RPMI7951 (cell line): ENCODE results near the gene YBX3. TPM values are rescaled to one million over a fixed set of nuclear protein-coding genes. Genes with fewer than 3 reads are reported as not detected.

Experiments
- DNase-seq: peaks from one replicate; pipeline ENCODE4 v3.0.0-alpha.2; 2012; ENCODE audit warnings: low read depth
- total RNA-seq: library from RNA; depleted of rRNA; stranded (reverse); fragments of >200 nt; shearing (Covaris generic); gene quantifications from 2 replicates; pipeline ENCODE4 v1.2.3, GENCODE V29; 2014; rRNA removed

Gene YBX3
- total RNA-seq, 1 experiment from 2014 or later, result 44.9 TPM

DNA sequence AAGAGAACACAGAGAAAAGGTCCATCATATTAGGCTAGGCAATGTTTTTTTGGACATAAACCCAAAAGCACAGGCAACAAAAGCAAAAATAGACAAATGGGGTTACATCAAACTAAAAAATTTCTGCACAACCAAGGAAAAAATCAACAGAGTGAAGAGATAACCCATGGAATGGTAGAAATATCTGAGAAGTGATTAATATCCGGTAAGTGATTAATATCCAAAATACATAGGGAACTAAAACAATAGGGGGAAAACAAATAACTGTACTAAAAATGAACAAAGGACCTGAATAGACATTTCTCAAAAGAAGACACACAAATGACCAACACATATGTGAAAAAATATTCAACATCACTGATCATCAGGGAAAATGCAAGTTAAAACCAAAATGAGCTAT, 53.6 kb downstream of the YBX3 start:
- DNase-seq, result no peak

DNA sequence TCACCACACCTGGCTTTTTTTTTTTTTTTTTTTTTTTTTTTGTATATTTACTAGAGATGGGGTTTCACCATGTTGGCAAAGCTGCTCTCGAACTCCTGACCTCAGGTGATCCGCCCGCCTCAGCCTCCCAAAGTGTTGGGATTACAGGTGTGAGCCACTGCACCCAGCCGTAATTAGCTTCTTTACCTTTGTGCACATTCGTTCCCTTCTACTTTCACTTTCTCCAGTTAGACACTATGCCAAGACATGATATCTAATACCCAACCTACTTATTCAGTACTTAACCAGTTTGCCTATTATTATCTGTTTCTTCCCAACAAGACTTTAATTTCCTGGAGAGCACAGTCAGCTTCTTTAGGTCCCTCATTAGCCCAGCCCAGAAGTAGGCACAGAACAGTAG, 54.6 kb downstream of the YBX3 start:
- no peak for DNase-seq

DNA sequence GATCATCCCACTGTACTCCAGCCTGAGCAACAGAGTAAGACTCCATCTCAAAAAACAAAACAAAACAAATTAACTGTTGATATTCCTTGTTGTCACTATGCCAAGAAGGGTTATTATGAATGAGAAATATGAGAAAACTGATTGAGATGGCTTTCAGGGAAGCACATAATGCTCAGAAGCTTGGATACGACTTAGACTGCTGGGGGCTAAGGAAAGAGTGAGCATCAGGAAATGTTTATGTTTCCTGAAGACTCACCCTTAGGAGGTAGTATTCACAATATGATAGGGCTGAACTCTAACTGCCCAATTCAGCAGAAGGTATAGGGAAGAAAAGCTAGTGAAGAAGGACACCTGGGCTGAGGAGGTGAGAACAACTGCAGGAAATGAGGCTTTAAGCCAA, 55.5 kb downstream of the YBX3 start:
- DNase-seq, result no peak

DNA sequence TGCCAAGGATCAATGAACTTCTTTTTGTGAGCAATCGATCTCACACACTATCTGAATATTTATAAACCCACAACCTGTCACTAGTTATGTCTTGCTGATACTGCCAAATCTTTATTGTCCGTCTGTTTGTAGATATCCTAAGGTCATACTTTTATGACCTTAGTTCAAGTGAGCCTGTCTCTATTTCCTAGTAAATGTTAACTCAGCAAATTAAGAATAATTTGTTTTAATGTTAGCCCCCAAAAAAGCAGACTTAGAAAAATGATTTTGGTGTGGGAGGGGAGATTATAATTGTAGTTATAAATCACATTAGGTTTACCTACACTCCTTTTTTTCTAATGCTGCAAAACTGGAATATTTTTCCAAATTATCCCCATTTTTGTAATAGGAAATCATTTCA, 58.6 kb downstream of the YBX3 start:
- DNase-seq, result no peak

DNA sequence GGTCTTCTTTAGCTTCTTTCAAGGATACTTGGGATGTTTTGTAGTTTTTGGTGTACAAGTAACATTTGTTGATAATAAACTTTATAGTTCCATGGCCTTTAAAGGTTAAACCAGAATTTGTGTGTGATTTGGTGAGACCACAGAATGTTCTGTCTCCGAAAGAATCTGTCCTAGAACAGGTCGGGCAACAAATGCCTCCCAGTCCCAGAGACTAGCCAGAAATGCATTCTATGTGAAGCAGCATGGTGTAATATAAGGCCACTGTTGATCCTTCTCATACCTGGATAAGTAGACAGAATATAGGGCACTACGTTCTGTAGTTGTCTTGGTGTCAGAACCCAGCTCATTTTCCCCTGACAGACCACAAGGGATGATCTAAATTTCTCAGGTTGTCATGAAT, 59.3 kb downstream of the YBX3 start:
- DNase-seq, result no peak

DNA sequence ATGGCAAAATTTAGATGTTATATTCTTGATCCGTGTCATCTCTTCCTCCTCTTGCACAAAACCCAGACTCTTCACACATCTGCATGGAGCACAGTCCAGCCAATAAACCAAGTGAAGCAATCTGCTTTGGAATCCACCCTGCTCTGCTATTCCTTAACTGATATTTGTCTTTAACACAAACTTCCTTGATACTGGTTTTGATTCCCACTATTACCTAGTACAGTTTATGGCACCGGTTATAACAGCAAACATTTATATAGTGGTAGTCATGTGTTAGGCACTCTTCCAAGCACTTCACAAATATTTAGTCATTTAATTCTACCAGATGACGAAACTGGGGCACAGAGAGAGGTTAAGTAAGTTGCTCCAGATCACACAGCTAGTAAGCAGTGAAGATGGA, 61.8 kb downstream of the YBX3 start:
- peak; percentile 22 for DNase-seq

DNA sequence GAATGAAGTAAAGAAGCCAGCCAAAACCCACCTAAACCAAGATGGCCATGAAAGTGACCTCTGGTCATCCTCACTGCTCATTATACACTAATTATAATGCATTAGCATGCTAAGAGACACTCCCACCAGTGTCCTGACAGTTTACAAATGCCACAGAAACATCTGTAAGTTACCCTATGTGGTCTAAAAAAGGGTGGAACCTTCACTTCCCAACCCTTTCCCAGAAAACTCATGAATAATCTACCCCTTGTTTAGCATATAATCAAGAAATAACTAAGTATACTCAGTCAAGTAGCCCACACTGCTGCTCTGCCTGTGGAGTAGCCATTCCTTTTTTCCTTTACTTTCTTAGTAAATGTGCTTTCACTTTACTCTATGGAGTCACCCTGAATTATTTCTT, 69.1 kb downstream of the YBX3 start:
- DNase-seq, result no peak

DNA sequence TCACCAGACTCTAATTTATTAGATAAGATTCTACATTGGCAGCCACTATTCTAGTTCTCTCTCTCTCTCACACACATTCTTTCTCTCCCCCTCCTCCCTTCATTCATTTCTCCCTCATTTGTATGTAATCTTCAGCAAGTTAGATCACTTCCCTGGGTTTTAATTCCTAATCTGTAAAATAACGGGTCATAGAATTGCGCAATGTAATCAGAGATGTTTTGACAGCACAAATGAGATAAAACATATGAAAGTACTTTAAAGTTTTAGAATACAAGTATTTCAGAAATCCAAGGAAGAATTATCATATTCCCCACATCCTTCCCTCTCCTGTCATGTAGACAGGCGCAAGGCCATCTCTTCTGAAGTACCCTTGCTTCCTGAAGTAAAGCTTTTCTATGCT, 70.9 kb downstream of the YBX3 start:
- no peak for DNase-seq

Other genes starting within 250 kb of the YBX3 start
- gene EIF2S3B, start 217.4 kb downstream of the YBX3 start, total RNA-seq, result 0.29 and 0.36 TPM in 2 replicates
- 53.4 and 69.1 TPM in 2 replicates for gene MAGOHB, start 109.7 kb downstream of the YBX3 start, total RNA-seq
- gene STYK1, start 49.3 kb downstream of the YBX3 start, total RNA-seq, result 0.68 and 0.84 TPM in 2 replicates
- gene TAS2R7, start 79.3 kb upstream of the YBX3 start, total RNA-seq, result not detected in 2 replicates
- 0.20 TPM in 1 of 2 replicates, not detected in the other for gene TAS2R8, start 84.0 kb upstream of the YBX3 start, total RNA-seq
- not detected in 2 replicates for gene TAS2R9, start 86.8 kb upstream of the YBX3 start, total RNA-seq
- gene TAS2R10, start 103.0 kb upstream of the YBX3 start, total RNA-seq, result 0.60 and 0.68 TPM in 2 replicates
- gene PRR4, start 126.2 kb upstream of the YBX3 start, total RNA-seq, result 1.3 and 2.2 TPM in 2 replicates
- 3.5 and 10.7 TPM in 2 replicates for gene PRH1, start 160.9 kb upstream of the YBX3 start, total RNA-seq
- 0.20 and 0.48 TPM in 2 replicates for gene TAS2R13, start 186.2 kb upstream of the YBX3 start, total RNA-seq
- not detected in 2 replicates for gene PRH2, start 205.9 kb upstream of the YBX3 start, total RNA-seq
- 0.98 and 1.9 TPM in 2 replicates for gene TAS2R14, start 215.9 kb upstream of the YBX3 start, total RNA-seq